Activated T-helper 17 cell treated with anti-CD3 and anti-CD28 coated beads, Interleukin-2, amount 50 U/mL, for 72 hours (primary cell): Measurements from ENCODE around the gene SEM1. TPM values are rescaled to one million over a fixed set of nuclear protein-coding genes. Genes with fewer than 3 reads are reported as not detected.
"Not testable (repeated sequence)": the region's sequence is repeated elsewhere in the genome, so short reads cannot be mapped to it uniquely, and the experiment has no call there.

ENCODE experiments used
- ATAC-seq: fragments of 150-1000 bp; cut with Tn5 transposase; replicated peaks from 2 replicates; pipeline ENCODE4 v1.10.0; 2021; ENCODE audit warnings: mild to moderate bottlenecking, moderate library complexity
- H3K27ac Mint-ChIP-seq: one replicate; pipeline ENCODE4 v1.8.0; 2022; ENCODE audit warnings: mixed read lengths
- H3K27me3 Mint-ChIP-seq: one replicate; pipeline ENCODE4 v1.8.0; 2022; ENCODE audit warnings: mixed read lengths
- H3K36me3 Mint-ChIP-seq: one replicate; pipeline ENCODE4 v1.8.0; 2022; ENCODE audit warnings: low read depth, mild to moderate bottlenecking, mixed read lengths
- H3K4me1 Mint-ChIP-seq: one replicate; pipeline ENCODE4 v1.8.0; 2022; ENCODE audit warnings: mixed read lengths
- H3K4me3 Mint-ChIP-seq: one replicate; pipeline ENCODE4 v1.8.0; 2022; ENCODE audit warnings: mild to moderate bottlenecking, mixed read lengths
- H3K9me3 Mint-ChIP-seq: one replicate; pipeline ENCODE4 v1.8.0; 2022; ENCODE audit warnings: mixed read lengths
- total RNA-seq, 2 donors: library from RNA; stranded (reverse); gene quantifications; one replicate each; pipeline ENCODE4 v1.2.3, GENCODE V29; 2022

SEM1 gene
- 10 to 100 TPM; 23.5 to 28.2 TPM for total RNA-seq

- Mint-ChIP-seq H3K27ac (peak within 1 kb of the TSS; percentile 96), H3K4me1 (peaks cover 3% of the 10 kb centered on the region)
- ATAC-seq, result peak; percentile 88
Observed at GRCh38 chr7:96709381-96710228, at the start of gene SEM1. Gene SEM1, minus strand, starts transcription at chr7:96709846. Its CDS starts 83 bp downstream, at chr7:96709763.

DNA sequence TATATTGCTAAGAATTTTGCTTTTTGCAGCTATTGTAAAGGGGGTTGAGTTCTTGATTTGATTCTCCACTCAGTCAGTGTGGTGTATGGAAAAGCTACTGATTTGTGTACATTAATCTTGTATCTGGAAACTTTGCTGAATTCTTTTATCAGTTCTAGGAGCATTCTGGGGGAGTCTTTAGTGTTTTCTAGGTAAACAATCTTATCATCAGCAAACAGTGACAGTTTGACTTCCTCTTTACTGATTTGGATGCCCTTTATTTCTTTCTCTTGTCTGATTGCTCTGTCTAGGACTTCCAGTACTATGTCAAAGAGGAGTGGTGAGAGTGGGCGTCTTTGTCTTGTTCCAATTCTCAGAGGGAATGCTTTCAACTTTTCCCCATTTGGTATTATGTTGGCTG is 48.2 kb upstream of the SEM1 start:
- not testable (repeated sequence) for H3K4me1 Mint-ChIP-seq, H3K9me3 Mint-ChIP-seq, H3K36me3 Mint-ChIP-seq, H3K27ac Mint-ChIP-seq, ATAC-seq, H3K4me3 Mint-ChIP-seq
- peaks cover 24% of the 10 kb centered on the region for H3K27me3 Mint-ChIP-seq

More at GRCh38 chr7:96709381-96710228, at the start of gene SEM1:
- Mint-ChIP-seq H3K27me3 (peaks cover 3% of the 10 kb centered on the region), H3K9me3 (no peaks in the 10 kb centered on the region), H3K36me3 (peaks cover 30% of the 10 kb centered on the region), H3K4me3 (peak within 1 kb of the TSS; percentile 90)

DNA sequence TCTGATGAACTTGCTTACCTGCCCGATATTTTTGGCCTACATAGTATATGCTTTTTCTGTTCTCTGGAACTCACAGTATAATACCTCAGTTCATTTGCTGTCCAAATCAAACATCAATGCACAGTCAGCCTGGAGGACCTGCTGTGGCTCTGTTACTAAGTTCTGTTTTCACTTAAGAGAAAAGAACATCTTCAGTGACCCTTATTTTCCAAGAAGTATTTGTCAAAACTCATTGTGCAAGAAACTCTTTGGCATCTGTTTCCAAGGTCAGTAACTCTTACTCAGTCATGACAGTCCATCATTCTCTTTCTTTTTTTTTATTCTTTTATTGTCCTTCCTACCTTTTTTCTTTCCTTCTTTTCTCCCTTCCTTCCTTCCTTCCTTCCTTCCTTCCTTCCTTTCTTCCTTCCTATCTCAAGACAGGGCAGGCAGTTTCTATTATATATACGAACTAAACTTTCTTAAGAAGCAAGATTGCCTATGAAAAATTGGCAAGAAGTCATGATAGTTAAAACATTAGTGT is 37.8 kb upstream of the SEM1 start:
- Mint-ChIP-seq H3K27ac (no peak overlapping the region), H3K36me3 (no peaks in the 10 kb centered on the region), H3K4me3 (no peak overlapping the region), H3K27me3 (peaks cover 13% of the 10 kb centered on the region), H3K4me1 (no peaks in the 10 kb centered on the region), H3K9me3 (peaks cover 4% of the 10 kb centered on the region)
- ATAC-seq, result no peak

GRCh38 chr7:96740130-96740529 is 30.5 kb upstream of the SEM1 start:
- H3K9me3 Mint-ChIP-seq, result no peaks in the 10 kb centered on the region
- H3K27me3 Mint-ChIP-seq, result peaks cover 24% of the 10 kb centered on the region
- no peak overlapping the region for H3K4me3 Mint-ChIP-seq
- no peak overlapping the region for H3K27ac Mint-ChIP-seq
- ATAC-seq, result no peak
- H3K4me1 Mint-ChIP-seq, result no peaks in the 10 kb centered on the region
- H3K36me3 Mint-ChIP-seq, result no peaks in the 10 kb centered on the region

DNA sequence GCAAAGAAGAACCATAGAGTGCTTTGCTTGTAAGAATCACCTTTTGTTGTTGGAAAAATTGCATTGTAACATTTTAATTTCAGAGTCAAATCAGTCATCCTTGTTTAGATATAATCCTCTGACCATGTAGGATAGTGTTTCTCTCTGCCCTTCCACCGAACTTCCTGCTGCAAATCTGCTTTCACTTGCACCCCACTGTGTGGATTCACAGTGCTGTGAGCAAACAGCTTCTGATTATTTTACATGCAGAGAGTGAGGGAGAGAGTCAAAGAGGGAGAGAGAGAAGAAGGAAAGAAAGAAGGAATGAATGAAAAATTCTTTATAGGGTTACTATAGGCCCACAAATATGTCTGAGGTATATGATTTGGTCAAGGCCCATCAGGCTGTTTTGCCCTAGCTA is 30.0 kb upstream of the SEM1 start:
- no peaks in the 10 kb centered on the region for H3K4me1 Mint-ChIP-seq
- no peaks in the 10 kb centered on the region for H3K9me3 Mint-ChIP-seq
- ATAC-seq, result no peak
- no peak overlapping the region for H3K4me3 Mint-ChIP-seq
- peaks cover 24% of the 10 kb centered on the region for H3K27me3 Mint-ChIP-seq
- no peak overlapping the region for H3K27ac Mint-ChIP-seq
- H3K36me3 Mint-ChIP-seq, result no peaks in the 10 kb centered on the region

GRCh38 chr7:96739167-96739566 is 29.5 kb upstream of the SEM1 start:
- no peak for ATAC-seq
- no peak overlapping the region for H3K27ac Mint-ChIP-seq
- H3K9me3 Mint-ChIP-seq, result no peaks in the 10 kb centered on the region
- H3K36me3 Mint-ChIP-seq, result no peaks in the 10 kb centered on the region
- H3K4me1 Mint-ChIP-seq, result no peaks in the 10 kb centered on the region
- H3K27me3 Mint-ChIP-seq, result peaks cover 24% of the 10 kb centered on the region
- no peak overlapping the region for H3K4me3 Mint-ChIP-seq

GRCh38 chr7:96738705-96739104 is 29.1 kb upstream of the SEM1 start:
- H3K27ac Mint-ChIP-seq, result no peak overlapping the region
- H3K4me3 Mint-ChIP-seq, result no peak overlapping the region
- H3K36me3 Mint-ChIP-seq, result no peaks in the 10 kb centered on the region
- no peak for ATAC-seq
- H3K9me3 Mint-ChIP-seq, result no peaks in the 10 kb centered on the region
- no peaks in the 10 kb centered on the region for H3K4me1 Mint-ChIP-seq
- peaks cover 24% of the 10 kb centered on the region for H3K27me3 Mint-ChIP-seq

- Mint-ChIP-seq H3K27ac (no peak overlapping the region), H3K36me3 (no peaks in the 10 kb centered on the region), H3K27me3 (peaks cover 22% of the 10 kb centered on the region), H3K4me3 (no peak overlapping the region), H3K4me1 (no peaks in the 10 kb centered on the region), H3K9me3 (no peaks in the 10 kb centered on the region)
- no peak for ATAC-seq
Observed at GRCh38 chr7:96737545-96738050, 28.0 kb upstream of the SEM1 start.

DNA sequence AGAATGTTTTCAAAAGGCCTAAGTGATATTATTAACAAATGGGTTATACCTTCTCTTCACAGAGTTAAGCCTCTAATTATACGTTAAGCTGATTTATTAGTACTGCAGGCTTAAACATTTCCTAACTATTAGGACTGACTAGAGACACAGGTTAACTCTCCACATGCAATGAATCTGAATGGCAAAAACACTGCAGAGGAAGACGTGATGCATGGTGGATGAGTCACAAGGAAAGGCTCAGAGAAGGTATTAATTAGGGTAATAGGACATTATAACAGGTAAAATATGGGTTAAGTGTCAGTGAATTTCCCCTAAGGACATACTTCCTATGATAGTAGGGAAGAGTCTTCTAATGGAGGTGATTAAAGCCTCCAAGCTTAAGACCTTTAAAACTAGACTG is 24.7 kb upstream of the SEM1 start:
- no peaks in the 10 kb centered on the region for H3K9me3 Mint-ChIP-seq
- peaks cover 3% of the 10 kb centered on the region for H3K27me3 Mint-ChIP-seq
- no peak overlapping the region for H3K27ac Mint-ChIP-seq
- no peak overlapping the region for H3K4me3 Mint-ChIP-seq
- H3K36me3 Mint-ChIP-seq, result no peaks in the 10 kb centered on the region
- ATAC-seq, result no peak
- no peaks in the 10 kb centered on the region for H3K4me1 Mint-ChIP-seq

- Mint-ChIP-seq H3K27me3 (peaks cover 3% of the 10 kb centered on the region), H3K4me3 (no peak overlapping the region), H3K9me3 (no peaks in the 10 kb centered on the region), H3K36me3 (no peaks in the 10 kb centered on the region), H3K4me1 (no peaks in the 10 kb centered on the region), H3K27ac (no peak overlapping the region)
- no peak for ATAC-seq
Observed at GRCh38 chr7:96729820-96730219, 20.2 kb upstream of the SEM1 start.

DNA sequence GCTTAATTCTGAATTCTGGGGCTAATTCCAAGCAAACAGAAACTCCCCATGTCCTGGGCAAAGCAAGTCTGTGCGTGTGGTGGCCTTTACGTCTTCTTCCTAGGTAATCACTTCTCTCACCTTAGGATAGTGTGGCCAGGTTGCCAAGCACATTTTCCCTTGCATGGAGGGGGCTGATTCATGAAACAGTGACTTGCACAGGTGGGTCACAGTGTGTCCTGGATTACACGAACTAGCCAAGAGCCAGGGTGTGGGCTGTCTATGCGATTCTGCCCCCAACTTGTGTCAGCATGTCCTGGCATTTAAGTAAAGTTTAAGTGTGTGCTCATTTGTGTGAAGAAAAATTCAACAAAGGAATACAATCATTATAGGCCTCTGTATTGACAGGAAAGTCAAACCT is 18.5 kb upstream of the SEM1 start:
- no peak for ATAC-seq
- Mint-ChIP-seq H3K27ac (no peak overlapping the region), H3K4me3 (no peak overlapping the region), H3K4me1 (no peaks in the 10 kb centered on the region), H3K9me3 (no peaks in the 10 kb centered on the region), H3K27me3 (peaks cover 3% of the 10 kb centered on the region), H3K36me3 (no peaks in the 10 kb centered on the region)

GRCh38 chr7:96727534-96728088 is 18.0 kb upstream of the SEM1 start:
- Mint-ChIP-seq H3K36me3 (no peaks in the 10 kb centered on the region), H3K9me3 (no peaks in the 10 kb centered on the region), H3K4me3 (no peak overlapping the region), H3K27ac (no peak overlapping the region), H3K4me1 (no peaks in the 10 kb centered on the region), H3K27me3 (peaks cover under 1% of the 10 kb centered on the region)
- no peak for ATAC-seq

DNA sequence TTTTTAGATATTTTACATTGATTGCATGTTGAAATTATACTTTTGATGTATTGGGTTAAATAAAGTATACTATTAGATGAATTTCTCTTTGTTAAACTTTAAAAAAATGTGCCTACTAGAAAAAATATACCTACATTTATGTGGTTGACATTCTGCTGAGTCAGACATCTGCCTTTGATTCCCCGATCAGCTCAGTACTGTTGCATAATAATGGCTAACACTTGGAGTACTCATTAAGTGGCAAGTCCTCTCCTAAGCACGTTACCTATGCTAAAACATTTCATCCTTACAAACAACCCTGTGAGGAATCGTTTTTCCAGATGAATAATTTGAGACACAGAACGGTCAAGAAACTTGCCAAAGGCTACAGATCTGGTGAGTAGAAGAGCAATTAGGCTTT is 14.0 kb upstream of the SEM1 start:
- Mint-ChIP-seq H3K27me3 (peaks cover 17% of the 10 kb centered on the region), H3K4me1 (no peaks in the 10 kb centered on the region), H3K4me3 (no peak overlapping the region), H3K27ac (no peak overlapping the region), H3K9me3 (no peaks in the 10 kb centered on the region), H3K36me3 (no peaks in the 10 kb centered on the region)
- no peak for ATAC-seq

DNA sequence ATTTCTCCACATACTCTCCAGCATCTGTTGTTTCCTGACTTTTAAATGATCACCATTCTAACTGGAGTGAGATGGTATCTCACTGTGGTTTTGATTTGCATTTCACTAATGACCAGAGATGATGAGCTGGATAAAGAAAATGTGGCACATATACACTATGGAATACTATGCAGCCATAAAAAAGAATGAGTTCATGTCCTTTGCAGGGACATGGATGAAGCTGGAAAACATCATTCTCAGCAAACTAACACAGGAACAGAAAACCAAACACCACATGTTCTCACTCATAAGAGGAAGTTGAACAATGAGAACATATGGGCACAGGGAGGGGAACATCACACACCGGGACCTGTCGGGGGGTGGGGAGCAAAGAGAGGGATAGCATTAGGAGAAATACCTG is 13.3 kb upstream of the SEM1 start:
- H3K9me3 Mint-ChIP-seq, H3K4me3 Mint-ChIP-seq, H3K27ac Mint-ChIP-seq, H3K4me1 Mint-ChIP-seq, ATAC-seq, H3K36me3 Mint-ChIP-seq: not testable (repeated sequence)
- H3K27me3 Mint-ChIP-seq, result peaks cover 17% of the 10 kb centered on the region

DNA sequence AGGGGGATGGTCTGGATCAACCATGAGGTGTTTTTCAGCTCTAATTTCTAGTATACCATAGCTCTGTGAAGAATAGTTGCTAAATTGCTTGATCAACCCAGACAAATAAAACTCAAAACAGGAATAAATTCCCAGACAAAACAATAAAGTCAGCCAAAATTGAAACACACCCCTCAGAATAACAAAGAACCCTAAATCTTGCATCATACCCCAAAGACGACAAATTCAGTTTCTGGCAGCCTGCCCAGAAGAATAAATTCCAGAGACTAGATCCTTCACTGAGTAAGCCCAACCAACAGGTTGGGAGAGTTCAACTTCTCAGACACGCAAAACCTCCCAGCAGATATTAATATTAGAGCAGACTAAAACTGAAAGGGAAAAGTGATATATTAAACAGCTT is 11.2 kb upstream of the SEM1 start:
- H3K9me3 Mint-ChIP-seq, result no peaks in the 10 kb centered on the region
- H3K27ac Mint-ChIP-seq, result no peak overlapping the region
- ATAC-seq, result no peak
- no peak overlapping the region for H3K4me3 Mint-ChIP-seq
- H3K27me3 Mint-ChIP-seq, result peaks cover 31% of the 10 kb centered on the region
- no peaks in the 10 kb centered on the region for H3K36me3 Mint-ChIP-seq
- H3K4me1 Mint-ChIP-seq, result no peaks in the 10 kb centered on the region
